HT1080 (cell line): ENCODE results near the gene PGBD5. TPM values are rescaled to one million over a fixed set of nuclear protein-coding genes. Genes with fewer than 3 reads are reported as not detected.

Source experiments
- DNase-seq: peaks from one replicate; pipeline ENCODE4 v3.0.0-alpha.2; 2015; ENCODE audit warnings: low read depth
- total RNA-seq: library from RNA; depleted of rRNA; stranded (reverse); fragments of >200 nt; shearing (Covaris generic); gene quantifications from 2 replicates; pipeline ENCODE4 v1.2.3, GENCODE V29; 2014

PGBD5 gene
- total RNA-seq, 1 experiment from 2014 or later, result 3.6 TPM

DNA sequence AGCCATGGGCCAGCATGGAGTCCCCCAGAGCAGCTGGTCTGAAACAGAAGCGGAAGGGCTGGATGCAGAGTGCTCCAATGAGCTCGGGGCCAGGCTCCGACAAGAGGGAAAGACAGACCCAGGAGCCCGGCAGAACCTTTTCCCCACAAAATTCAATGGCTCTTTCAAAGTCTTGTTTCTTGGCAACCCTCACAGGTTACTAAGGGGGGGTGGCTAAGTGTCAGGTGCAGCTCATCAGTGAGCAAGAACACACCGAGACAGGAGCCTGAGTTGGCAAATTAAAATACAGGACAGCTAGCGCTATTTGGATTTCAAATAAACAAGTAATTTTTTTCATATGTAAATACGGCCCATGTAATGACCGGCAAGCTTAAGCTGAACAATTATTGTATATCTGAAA lies 27.3 kb downstream of the PGBD5 start:
- no peak for DNase-seq

DNA sequence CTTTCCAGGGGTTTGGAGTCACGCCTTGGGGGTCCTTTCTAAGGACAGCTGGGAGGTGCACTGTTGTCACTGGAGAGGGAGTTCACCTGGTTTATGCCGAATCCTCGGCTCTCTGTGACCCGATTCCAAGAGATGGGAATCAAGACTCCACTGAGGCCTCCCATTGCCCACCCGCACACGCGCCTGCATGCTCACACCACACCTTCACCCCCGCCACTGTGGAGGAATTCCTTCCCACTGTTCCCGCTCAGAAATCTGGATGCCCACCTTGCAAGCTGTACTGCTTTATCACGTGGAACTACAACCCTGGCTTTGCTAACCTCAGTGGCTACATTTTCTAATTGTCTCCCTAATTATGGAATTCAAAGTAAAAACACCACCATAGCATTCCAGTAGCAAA lies 29.2 kb downstream of the PGBD5 start:
- no peak for DNase-seq

DNA sequence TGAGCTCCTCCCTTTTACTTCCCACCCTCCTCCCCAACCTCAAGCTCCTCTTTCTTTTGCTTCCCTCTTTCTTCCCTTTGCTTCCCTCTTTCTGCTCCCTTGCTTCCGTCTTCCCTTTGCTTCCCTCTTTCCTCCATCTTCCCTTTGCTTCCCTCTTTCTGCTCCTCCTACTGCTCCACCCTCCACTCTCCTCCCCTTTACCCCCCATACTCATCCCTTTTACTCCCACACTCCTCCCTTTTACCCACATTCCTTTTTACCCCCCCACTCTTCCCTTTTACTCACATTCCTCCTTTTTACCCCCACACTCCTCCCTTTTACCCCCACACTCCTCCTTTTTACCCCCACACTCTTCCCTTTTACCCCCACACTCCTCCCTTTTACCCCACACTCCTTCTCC lies 30.2 kb downstream of the PGBD5 start:
- DNase-seq, result no peak

DNA sequence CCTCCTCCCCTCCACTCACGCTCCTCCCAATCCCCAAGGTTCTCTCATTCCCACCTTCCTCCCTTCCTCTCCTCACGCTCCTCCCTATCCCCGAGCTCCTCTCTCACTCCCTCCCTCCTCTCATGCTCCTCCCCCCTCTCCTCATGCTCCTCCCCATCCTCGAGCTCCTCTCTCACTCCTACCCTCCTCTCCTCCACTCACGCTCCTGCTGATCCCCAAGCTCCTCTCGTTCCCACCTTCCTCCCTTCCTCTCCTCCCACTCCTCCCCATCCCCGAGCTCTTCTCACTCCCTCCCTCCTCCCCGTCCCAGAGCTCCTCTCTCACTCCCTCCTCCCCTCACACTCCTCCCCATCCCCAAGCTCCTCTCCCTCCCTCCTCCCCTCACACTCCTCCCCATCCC lies 31.4 kb downstream of the PGBD5 start:
- no peak for DNase-seq

DNA sequence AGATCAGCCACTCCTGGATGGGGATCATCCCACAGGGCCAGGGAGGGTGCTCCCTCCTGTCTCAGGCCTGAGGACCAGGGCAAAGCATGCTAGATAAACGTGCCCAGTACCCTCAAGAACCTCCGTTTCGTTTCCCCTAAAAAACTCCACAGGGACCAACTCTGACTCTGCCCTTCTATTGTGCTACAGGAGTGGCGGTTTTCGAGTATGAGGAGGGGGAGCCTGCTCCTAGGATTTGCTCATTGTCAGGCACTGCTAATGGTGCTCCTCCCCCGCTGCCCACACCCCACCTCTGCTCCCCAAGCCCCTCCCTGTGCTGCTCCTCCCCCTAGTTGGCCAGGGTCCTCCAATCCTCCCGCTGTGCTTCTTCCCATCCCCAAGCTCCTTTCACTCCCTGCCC lies 32.0 kb downstream of the PGBD5 start:
- DNase-seq, result no peak

DNA sequence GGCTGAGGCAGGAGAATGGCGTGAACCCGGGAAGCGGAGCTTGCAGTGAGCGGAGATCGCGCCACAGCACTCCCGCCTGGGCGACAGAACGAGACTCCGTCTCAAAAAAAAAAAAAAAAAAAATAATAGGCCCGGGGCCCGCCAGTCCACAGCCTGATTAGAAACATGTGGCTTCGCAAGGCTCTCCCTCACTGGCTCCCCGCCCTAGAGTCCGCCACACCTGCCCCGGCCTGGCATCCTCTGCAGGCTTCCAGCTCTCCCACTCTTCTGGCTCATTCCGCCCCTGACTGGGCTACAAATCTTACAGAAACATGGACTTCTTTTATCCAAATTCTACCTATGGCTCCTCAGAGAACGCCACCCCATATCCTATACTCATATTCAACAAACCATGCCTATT lies 32.4 kb downstream of the PGBD5 start:
- no peak for DNase-seq

DNA sequence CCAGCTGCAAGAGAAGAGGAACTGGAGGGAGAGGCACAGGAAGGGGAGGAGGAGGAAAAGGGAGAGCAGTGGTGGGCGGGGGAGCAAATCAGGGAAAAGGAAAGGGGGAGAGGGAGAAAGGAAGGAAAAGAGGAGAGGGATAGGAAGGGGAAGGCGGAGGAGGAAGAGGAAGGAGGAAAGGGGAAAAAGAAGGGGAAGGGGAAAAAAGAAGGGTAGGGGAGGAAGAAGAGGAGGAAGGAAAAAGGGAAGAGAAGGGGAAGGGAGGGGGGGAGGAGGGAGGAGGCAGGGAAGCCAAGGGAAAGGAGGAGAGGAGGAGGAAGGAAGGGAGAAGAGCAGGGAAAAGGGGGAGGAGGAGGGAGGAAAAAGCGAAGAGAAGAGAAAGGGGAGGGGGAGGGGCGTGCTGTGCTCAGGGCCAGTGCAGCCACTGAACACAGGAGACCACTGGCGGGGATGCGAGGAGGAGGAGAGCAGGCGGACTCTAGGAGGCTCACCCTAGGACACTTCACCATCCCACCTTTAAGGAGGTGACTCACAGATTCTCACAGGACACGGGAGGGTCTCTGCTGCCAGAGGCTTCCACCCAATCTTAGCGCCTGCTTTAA lies 33.1 kb downstream of the PGBD5 start:
- DNase-seq, result peak; percentile 14

DNA sequence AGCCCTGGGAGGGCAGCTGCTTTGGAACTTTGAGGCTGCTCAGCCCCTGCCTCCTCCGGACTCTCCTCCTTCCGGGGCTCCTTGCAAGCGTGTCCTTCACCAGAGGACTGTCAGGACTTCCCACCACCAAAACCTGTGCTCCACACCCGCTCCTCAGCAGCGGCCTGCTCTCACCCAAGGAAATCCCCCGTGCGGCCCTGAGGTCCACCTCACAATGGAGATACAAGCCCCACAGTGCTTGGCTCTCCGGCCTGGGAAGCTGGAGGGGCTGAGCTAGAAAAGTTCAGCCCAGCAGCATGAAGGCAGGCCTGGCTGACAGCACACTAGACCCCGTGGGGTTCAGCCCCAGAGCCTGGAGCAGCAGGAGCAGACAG lies 33.6 kb downstream of the PGBD5 start:
- no peak for DNase-seq

DNA sequence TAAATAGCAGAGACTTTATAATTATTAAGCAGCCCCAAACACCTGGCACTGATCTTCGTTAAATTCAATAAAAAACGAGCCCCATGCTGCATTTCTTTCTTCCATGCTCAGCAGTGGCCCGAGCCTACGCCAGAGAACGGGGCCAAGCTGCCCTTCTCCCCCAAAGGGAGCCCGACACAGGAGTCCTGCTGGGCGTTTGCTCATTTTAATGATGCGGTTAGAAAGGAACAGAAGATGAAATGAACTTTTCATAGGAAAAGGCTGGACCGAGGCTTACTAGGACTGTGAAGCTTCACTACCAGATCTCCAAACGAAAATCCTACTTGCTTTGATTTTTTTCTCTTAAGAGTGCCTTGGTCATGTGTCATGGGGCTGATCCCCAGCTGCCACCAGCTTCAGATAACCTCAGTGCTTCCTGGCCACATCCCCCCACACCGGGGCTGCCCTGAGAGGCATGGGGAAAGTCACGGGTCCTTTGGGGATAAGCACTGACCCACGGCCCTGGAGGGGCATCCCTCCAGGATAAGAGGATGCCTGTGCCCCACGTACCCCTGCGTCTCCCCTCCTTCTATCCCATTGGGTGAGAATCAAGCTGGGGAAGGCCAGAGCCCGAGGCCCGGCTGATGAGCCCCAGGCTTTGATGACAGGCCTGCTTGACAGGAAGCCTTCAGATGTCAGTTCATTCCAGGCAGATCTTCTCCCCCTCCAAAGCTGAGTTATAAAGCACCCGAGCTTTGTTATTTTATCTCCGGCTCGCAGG lies 34.2 kb downstream of the PGBD5 start:
- peak; percentile 20 for DNase-seq

DNA sequence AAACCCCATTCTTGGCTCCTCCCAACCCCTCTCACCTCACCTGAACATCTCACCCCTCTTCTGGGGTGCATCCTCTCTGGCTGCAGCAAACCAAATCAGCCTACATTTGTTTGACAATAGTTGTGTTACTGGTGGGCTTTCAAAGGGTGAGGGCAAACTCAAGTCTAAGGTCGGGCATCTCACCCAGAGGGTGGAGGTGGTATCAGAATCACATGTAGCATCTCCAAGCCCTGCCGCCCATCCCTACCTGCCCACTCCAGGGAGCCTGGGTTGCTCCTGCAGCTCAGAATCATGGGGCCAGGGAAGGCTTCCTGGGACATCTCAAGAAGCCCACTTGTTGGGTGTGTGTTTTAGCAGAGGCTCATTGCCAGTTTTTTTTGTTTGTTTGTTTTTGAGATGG lies 35.8 kb downstream of the PGBD5 start:
- DNase-seq, result no peak

DNA sequence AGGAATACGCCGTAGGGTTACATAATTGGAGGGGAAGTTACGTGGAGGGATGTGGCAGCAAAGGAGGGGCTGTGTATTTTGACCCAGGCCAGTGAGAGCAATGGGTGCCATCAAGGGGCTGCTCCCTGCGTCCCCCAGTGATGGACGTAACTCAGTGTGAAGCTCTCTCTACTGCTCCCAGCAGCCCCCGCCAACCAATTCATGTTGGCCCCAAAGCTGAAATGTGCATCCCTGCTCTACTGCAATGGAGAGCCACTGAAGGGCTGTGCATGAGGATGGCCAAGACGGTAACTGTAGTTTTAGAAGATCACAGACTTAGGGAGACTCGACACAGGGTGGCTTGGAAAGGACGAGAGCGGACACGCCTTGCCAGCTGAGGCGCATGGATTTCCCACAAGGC lies 38.3 kb downstream of the PGBD5 start:
- no peak for DNase-seq

DNA sequence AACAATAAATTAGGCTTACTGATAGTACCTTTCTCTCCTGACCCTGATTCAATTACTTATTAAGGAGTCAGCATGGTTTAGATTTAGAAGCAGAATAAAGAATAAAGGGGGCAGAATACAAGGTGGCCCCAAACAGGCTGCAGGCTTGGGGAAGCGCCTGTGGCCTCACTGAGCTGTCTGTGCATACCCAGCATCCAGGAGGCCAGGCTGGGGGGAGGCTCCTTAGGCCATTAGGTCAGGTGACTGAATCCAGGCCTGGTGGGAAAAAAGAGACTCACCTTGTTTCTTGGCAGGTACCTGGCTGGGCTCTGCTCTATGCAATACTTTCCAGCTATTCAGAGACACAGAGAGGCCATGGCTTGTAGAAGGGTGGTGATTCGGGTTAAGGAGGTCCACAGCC lies 38.8 kb downstream of the PGBD5 start:
- no peak for DNase-seq

DNA sequence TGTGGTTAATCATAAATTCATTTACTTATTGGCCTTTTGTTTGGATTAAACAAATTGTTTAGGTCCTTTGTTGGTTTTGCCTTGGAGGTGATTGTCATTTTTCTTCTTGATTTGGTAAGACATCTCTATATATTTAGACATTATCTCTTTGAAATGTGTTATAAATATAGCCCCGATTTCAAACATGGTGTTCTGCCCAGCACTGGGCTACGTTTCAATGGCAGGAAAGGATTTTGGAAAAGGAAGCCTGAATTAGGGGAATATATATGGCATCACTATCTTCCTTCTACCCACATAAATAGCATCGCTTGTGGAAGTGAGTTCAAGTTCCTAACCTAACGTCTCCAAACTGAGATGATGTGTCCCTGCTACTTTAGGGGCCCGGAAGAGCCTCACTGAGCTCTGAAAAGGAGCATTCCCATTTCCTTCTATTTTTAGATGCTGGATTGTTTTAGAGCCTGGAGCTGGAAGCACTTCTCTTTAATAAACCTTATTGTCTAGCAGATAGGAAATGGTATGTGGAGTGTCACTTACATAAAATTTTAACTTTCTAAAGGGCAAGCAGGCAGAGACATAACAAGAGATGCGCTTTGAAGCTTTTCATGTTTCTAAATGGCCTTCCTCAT lies 39.4 kb downstream of the PGBD5 start:
- DNase-seq, result no peak

DNA sequence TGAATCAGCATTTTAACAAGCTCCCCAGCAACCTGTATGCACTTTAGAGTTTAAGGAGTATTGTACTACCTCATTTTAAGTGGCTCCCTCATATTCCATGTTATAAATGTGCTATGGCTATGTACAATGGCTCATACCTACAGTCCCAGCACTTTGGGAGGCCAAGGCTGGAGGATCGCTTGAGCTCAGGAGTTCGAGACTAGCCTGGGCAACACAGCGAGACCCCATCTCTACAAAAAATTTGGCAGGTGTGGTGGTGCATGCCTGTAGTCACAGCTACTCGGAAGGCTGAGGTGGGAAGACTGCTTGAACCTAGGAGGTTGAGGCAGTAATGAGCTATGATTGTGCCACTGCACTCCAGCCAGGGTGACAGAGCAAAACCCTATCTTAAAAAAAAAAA lies 40.2 kb downstream of the PGBD5 start:
- DNase-seq, result no peak

DNA sequence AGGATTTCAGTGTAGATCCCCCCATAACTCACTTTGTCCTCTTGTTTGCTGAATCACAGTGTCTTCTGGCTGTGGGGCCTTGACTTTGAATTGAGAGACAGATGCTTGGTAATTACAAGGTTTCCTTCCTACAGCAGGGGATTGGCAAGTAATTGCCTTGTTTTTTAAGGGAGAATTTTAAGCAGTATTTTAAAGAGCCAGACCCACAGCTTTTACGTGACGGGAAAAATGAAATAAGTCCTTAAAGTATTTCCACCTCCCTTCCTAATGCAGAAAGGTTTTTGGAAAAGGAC lies 41.0 kb downstream of the PGBD5 start:
- no peak for DNase-seq

DNA sequence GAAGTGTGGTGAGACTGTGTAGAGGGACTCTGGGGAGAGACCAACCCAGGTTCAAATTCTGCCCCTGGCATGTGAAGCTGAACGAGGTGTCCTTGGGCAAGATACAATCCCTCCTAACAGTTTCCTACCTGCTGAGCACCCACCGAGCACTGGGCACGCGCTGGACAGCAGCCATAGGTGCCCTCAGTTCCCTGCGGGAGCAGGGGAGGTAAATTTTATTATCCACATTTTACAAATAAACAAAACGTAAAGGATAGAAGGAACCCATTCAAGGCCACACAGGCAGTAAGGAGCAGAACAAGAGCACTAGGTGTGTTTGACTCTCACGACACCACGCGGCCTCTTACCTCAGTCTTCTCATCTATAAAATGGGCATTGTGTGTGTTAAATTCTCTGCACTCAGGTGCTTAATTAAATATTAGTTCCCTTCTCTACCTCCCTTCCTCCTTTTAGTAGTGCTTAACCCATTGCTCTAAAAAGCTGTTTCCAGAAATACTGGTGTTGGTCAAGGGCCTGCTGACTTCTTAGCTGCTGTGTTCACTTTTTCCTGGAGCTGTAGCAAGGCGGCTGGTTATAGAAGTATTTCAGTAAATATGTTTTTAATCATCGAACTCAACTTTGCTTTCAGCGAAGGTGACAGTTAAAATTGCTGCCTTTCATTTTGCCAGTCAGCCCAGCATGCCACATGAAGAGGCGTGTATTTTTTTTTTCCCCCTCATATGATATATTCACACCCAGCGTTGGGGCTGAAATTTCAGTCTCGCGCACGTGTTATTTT lies 41.6 kb downstream of the PGBD5 start:
- DNase-seq, result no peak

DNA sequence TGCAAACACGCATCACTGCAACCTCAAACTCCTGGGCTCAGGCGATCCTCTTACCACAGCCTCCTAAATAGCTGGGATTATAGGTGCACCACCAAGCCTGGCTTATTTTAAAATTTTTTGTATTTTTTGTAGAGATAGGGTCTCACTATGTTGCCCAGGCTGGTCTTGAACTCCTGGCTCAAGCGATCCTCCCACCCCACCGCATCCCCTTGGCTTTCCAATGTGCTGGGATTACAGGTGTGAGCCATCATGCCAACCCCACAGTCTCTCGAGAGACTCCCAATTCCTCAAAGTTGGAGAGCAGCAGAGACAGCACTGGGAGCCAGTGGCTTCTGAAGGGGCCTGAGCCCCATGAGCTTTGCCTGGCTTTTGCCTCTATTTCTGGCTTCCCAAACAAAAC lies 42.7 kb downstream of the PGBD5 start:
- DNase-seq, result no peak

DNA sequence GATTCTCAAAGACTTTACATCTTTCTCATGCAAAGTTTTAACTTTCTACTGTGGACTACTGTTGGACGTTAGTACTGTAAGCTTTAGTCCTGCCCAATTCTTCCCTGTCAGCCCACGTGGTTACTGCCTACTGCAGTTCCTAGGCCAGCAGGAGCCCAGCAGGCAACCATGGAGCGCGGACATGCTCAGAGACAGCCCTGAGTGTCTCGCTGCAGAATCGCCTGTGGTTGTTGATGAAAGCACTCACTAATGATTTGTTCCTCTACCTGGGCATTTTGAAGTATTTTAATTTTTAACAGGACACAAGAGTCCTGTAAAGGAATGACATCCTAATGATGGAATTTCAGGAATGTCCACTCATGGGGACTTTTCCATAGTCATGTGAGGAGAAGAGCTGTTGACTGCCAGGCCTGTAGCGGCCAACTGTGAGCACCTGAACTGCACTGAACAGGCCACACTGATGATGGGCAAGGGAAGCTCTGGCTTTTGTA lies 44.1 kb downstream of the PGBD5 start:
- peak; percentile 36 for DNase-seq

DNA sequence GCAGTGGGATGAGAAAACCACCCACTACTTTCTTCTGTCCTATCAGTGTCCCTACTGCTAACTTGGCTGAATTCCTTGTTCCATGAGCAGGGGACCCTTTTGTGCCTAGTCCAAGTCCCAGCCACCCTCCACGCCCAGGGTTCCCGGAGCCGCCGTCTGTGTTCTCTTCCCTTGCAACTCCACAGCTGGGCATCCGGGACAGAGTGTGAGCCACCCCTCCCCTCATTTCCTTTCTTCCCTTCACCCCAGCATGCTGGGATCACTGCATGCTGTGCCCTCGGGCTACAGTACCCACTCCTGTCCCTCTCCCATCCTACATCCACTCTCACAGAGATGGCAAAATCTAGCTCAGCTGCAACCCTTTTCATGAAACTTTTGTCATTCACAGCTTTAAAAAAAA lies 44.5 kb downstream of the PGBD5 start:
- DNase-seq, result no peak

DNA sequence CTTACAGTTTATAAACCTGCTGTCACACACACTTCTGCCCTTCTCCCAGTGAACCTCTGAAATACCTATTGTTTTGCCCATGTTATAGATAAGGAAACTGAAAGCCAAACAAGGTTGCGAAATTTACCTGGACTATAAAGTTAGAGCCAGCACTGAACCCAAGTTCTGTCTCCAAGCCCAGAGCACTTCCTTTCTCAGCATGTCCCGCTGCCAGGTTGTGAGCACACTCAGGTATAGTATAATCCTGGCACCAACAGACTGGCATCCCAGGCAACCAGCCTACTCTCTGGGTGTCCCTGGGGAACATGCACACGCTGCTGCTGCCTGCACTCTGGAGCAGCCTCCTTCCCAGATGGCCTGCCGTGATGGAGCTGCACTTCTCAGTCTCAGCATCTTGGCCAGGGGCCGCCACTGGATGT lies 45.1 kb downstream of the PGBD5 start:
- no peak for DNase-seq

DNA sequence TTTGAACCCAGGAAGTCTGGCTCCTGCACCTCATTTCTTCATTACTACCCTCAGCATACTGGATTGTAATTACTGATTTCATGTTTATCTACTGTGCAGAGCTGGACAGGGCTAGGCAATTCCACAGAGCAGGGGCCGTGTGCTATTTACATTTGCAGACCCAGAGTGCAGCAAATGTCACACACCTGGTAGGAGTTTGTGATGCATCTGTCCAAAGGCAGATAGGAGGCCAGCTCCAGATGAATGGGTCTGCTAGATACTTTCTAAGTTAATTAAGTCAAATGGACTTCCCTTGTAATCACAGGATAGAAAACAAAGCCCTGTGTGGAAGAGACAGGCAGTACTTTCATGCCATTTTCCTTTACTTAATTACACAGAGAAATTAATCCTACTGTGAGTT lies 46.2 kb downstream of the PGBD5 start:
- DNase-seq, result no peak

DNA sequence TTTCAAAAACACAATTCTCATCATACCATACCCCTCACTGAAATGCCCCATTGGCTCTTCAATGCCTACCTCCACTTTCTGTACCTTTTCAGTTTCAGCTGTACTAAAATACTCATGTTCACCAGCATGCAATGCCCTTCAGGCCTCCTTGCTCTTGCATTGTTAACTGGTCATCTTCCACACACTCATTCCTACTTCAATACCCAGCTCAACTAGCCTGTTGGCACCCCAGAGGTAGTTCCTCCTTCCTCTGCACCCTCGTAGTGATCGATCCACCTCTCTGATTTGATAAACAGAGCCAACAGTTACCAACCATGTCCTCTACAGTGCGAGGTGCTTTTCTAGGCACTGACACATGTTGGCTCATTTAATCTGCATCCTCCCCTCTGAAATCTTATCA lies 46.7 kb downstream of the PGBD5 start:
- DNase-seq, result no peak
